SJCRH30 (cell line): Measurements from ENCODE around the gene GALK1. TPM values are rescaled to one million over a fixed set of nuclear protein-coding genes. Genes with fewer than 3 reads are reported as not detected.
A peak's percentile ranks its signal among the peaks of the same experiment; 100 is the strongest.
"Not testable (repeated sequence)": the region's sequence is repeated elsewhere in the genome, so short reads cannot be mapped to it uniquely, and the experiment has no call there.

Experiments used
- DNase-seq, 2 experiments: peaks; one replicate each; pipeline ENCODE4 v3.0.0-alpha.2; 2015 to 2020
- H3K27ac ChIP-seq: fragments of 250-450 bp; sonication (Bioruptor Pico); 2 replicates; pipeline ENCODE4 v1.5.1; 2020; ENCODE audit warnings: mild to moderate bottlenecking, moderate library complexity
- H3K27me3 ChIP-seq: fragments of 250-450 bp; sonication (Bioruptor Pico); 2 replicates; pipeline ENCODE4 v1.5.1; 2020; ENCODE audit warnings: mild to moderate bottlenecking, moderate library complexity
- H3K36me3 ChIP-seq: fragments of 250-450 bp; sonication (Bioruptor Pico); 2 replicates; pipeline ENCODE4 v1.5.1; 2020; ENCODE audit warnings: mild to moderate bottlenecking, moderate library complexity
- H3K4me1 ChIP-seq: fragments of 250-450 bp; sonication (Bioruptor Pico); 2 replicates; pipeline ENCODE4 v1.5.1; 2020; ENCODE audit warnings: mild to moderate bottlenecking, moderate library complexity
- H3K4me3 ChIP-seq: fragments of 250-450 bp; sonication (Bioruptor Pico); 2 replicates; pipeline ENCODE4 v1.5.1; 2020; ENCODE audit warnings: mild to moderate bottlenecking, moderate library complexity
- H3K9me3 ChIP-seq: fragments of 250-450 bp; sonication (Bioruptor Pico); replicated peaks from 2 replicates; pipeline ENCODE4 v1.5.1; 2020; ENCODE audit warnings: mild to moderate bottlenecking, moderate library complexity
- total RNA-seq: library from RNA; depleted of rRNA; stranded (reverse); fragments of >200 nt; shearing (Covaris generic); gene quantifications from 2 replicates; pipeline ENCODE4 v1.2.3, GENCODE V29; 2014

The GALK1 gene
- total RNA-seq, 1 experiment from 2014 or later = 29.0 TPM

GRCh38 chr17:75762513-75763268 lies 2.3 kb downstream of the GALK1 start:
- no peak for DNase-seq
- H3K4me3 ChIP-seq = no peak overlapping the region
- H3K27ac ChIP-seq = no peak overlapping the region
- no peaks in the 10 kb centered on the region for H3K9me3 ChIP-seq
- H3K27me3 ChIP-seq = no peaks in the 10 kb centered on the region
- no peaks in the 10 kb centered on the region for H3K36me3 ChIP-seq
- peaks cover 7% of the 10 kb centered on the region; the same call in 1 of the 2 replicates for H3K4me1 ChIP-seq

GRCh38 chr17:75759978-75760640 lies 4.9 kb downstream of the GALK1 start:
- H3K4me1 ChIP-seq = peaks cover 19% of the 10 kb centered on the region
- H3K9me3 ChIP-seq, H3K27me3 ChIP-seq, H3K4me3 ChIP-seq, H3K27ac ChIP-seq, H3K36me3 ChIP-seq, DNase-seq: not testable (repeated sequence)

- no peak for DNase-seq
- no peaks in the 10 kb centered on the region for H3K9me3 ChIP-seq
- H3K4me1 ChIP-seq = peaks cover 25% of the 10 kb centered on the region
- H3K27me3 ChIP-seq = no peaks in the 10 kb centered on the region
- H3K36me3 ChIP-seq = no peaks in the 10 kb centered on the region
- H3K4me3 ChIP-seq = no peak overlapping the region
- no peak overlapping the region for H3K27ac ChIP-seq
Measured at GRCh38 chr17:75759457-75759856, 5.5 kb downstream of the GALK1 start.

GRCh38 chr17:75758131-75758905 lies 6.7 kb downstream of the GALK1 start:
- H3K4me1 ChIP-seq = peaks cover 28% of the 10 kb centered on the region
- H3K27me3 ChIP-seq = no peaks in the 10 kb centered on the region
- H3K9me3 ChIP-seq = no peaks in the 10 kb centered on the region
- no peak for DNase-seq
- H3K36me3 ChIP-seq = no peaks in the 10 kb centered on the region
- no peak overlapping the region for H3K4me3 ChIP-seq
- H3K27ac ChIP-seq = no peak overlapping the region

GRCh38 chr17:75757086-75757681 lies 7.8 kb downstream of the GALK1 start:
- no peak for DNase-seq
- Histone ChIP-seq H3K9me3 (no peaks in the 10 kb centered on the region), H3K4me1 (peaks cover 36% of the 10 kb centered on the region), H3K27ac (no peak overlapping the region), H3K36me3 (no peaks in the 10 kb centered on the region), H3K4me3 (no peak overlapping the region), H3K27me3 (no peaks in the 10 kb centered on the region)

- Histone ChIP-seq H3K9me3 (no peaks in the 10 kb centered on the region), H3K36me3 (no peaks in the 10 kb centered on the region), H3K4me3 (no peak overlapping the region), H3K27ac (no peak overlapping the region), H3K4me1 (peaks cover 41% of the 10 kb centered on the region), H3K27me3 (no peaks in the 10 kb centered on the region)
- DNase-seq = no peak
Measured at GRCh38 chr17:75756451-75757085, 8.4 kb downstream of the GALK1 start.

- H3K27ac ChIP-seq = peak overlapping the region; percentile 85
- DNase-seq = peak in 1 of 2 experiments; percentile 44
- H3K4me1 ChIP-seq = peaks cover 43% of the 10 kb centered on the region
- H3K27me3 ChIP-seq = no peaks in the 10 kb centered on the region
- H3K36me3 ChIP-seq = no peaks in the 10 kb centered on the region
- no peaks in the 10 kb centered on the region for H3K9me3 ChIP-seq
- peak overlapping the region; percentile 32 for H3K4me3 ChIP-seq
Measured at GRCh38 chr17:75755990-75756389, 9.0 kb downstream of the GALK1 start.

- Histone ChIP-seq H3K4me3 (peak overlapping the region; percentile 48), H3K4me1 (peaks cover 43% of the 10 kb centered on the region), H3K27ac (peak overlapping the region; percentile 85)
Measured at GRCh38 chr17:75755205-75755901, 9.6 kb downstream of the GALK1 start.

GRCh38 chr17:75754378-75755204 lies 10.4 kb downstream of the GALK1 start:
- peak overlapping the region; percentile 48 for H3K4me3 ChIP-seq
- H3K27me3 ChIP-seq = no peaks in the 10 kb centered on the region
- peak overlapping the region; percentile 85 for H3K27ac ChIP-seq
- peak; percentile 72 to 77 for DNase-seq
- H3K9me3 ChIP-seq = no peaks in the 10 kb centered on the region
- no peaks in the 10 kb centered on the region for H3K36me3 ChIP-seq
- H3K4me1 ChIP-seq = peaks cover 46% of the 10 kb centered on the region

More at GRCh38 chr17:75755205-75755901, 9.6 kb downstream of the GALK1 start:
- Histone ChIP-seq H3K9me3 (no peaks in the 10 kb centered on the region), H3K36me3 (no peaks in the 10 kb centered on the region), H3K27me3 (no peaks in the 10 kb centered on the region)
- DNase-seq = peak; percentile 99

- peak overlapping the region; percentile 85 for H3K27ac ChIP-seq
- no peaks in the 10 kb centered on the region for H3K36me3 ChIP-seq
- H3K9me3 ChIP-seq = no peaks in the 10 kb centered on the region
- peak overlapping the region; percentile 48 for H3K4me3 ChIP-seq
- peaks cover 46% of the 10 kb centered on the region for H3K4me1 ChIP-seq
- H3K27me3 ChIP-seq = no peaks in the 10 kb centered on the region
- DNase-seq = peak; percentile 87 to 88
Measured at GRCh38 chr17:75753514-75754377, 11.2 kb downstream of the GALK1 start.

- no peaks in the 10 kb centered on the region for H3K27me3 ChIP-seq
- peak overlapping the region; percentile 48 for H3K4me3 ChIP-seq
- peak in 1 of 2 experiments; percentile 45 for DNase-seq
- H3K9me3 ChIP-seq = no peaks in the 10 kb centered on the region
- peaks cover 46% of the 10 kb centered on the region for H3K4me1 ChIP-seq
- no peak overlapping the region for H3K27ac ChIP-seq
- H3K36me3 ChIP-seq = no peaks in the 10 kb centered on the region
Measured at GRCh38 chr17:75752802-75753513, 12.0 kb downstream of the GALK1 start.

GRCh38 chr17:75752405-75752709 lies 12.6 kb downstream of the GALK1 start:
- DNase-seq = peak in 1 of 2 experiments; percentile 54
- H3K4me1 ChIP-seq = peaks cover 46% of the 10 kb centered on the region
- no peaks in the 10 kb centered on the region for H3K9me3 ChIP-seq
- no peak overlapping the region for H3K27ac ChIP-seq
- H3K4me3 ChIP-seq = peak overlapping the region; percentile 41
- no peaks in the 10 kb centered on the region for H3K36me3 ChIP-seq
- H3K27me3 ChIP-seq = no peaks in the 10 kb centered on the region
